Nephron progenitor cell (in vitro differentiated cells): ENCODE data around the gene NEXN.

Experiments
- DNase-seq: peaks from one replicate; pipeline ENCODE4 v3.0.0; 2021
- H3K27ac Mint-ChIP-seq: 2 replicates; pipeline ENCODE4 v1.8.0; 2021; ENCODE audit warnings: mild to moderate bottlenecking, moderate library complexity, mixed read lengths
- H3K27me3 Mint-ChIP-seq: 2 replicates; pipeline ENCODE4 v1.8.0; 2021; ENCODE audit warnings: mild to moderate bottlenecking, low read depth, mixed read lengths; ENCODE audit not compliant: poor library complexity
- H3K36me3 Mint-ChIP-seq: 2 replicates; pipeline ENCODE4 v1.8.0; 2021; ENCODE audit warnings: low read depth, mixed read lengths
- H3K4me1 Mint-ChIP-seq: 2 replicates; pipeline ENCODE4 v1.8.0; 2021; ENCODE audit warnings: mixed read lengths
- H3K4me3 Mint-ChIP-seq: 2 replicates; pipeline ENCODE4 v1.8.0; 2021; ENCODE audit warnings: mild to moderate bottlenecking, moderate library complexity, mixed read lengths
- H3K9me3 Mint-ChIP-seq: 2 replicates; pipeline ENCODE4 v1.8.0; 2021; ENCODE audit warnings: mild to moderate bottlenecking, moderate library complexity, mixed read lengths
- TF ChIP-seq, protein P1 (sequence below): fragments of 200-600 bp; sonication (generic); IDR thresholded peaks from 2 replicates; pipeline ENCODE4 v1.5.0; 2021; ENCODE audit warnings: antibody characterized with exemption

The NEXN gene

DNA sequence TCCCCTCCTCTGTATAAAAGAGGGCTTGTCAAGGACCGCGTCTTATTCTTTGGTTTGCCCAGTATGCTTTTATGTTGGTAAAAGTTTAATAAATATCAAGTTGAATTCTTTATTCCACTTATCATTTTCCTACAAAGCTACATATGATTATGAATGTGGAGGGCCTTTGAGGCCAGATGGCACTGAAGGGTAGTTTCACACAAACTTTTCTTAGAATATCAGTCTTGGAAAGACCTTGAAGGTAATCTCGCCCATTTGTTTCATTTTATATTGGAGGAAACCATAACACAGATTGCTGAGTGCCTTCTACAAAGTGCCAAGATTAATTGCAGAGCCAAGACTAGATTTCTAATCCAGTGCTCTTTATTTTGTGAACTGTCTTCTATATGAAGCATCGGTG lies 96.2 kb downstream of the NEXN start:
- Mint-ChIP-seq H3K4me1 (peaks cover 62% of the 10 kb centered on the region), H3K4me3 (no peak overlapping the region), H3K36me3 (peaks cover 44% of the 10 kb centered on the region), H3K9me3 (no peaks in the 10 kb centered on the region), H3K27me3 (no peaks in the 10 kb centered on the region), H3K27ac (no peak overlapping the region)
- TF ChIP-seq, protein P1, sequence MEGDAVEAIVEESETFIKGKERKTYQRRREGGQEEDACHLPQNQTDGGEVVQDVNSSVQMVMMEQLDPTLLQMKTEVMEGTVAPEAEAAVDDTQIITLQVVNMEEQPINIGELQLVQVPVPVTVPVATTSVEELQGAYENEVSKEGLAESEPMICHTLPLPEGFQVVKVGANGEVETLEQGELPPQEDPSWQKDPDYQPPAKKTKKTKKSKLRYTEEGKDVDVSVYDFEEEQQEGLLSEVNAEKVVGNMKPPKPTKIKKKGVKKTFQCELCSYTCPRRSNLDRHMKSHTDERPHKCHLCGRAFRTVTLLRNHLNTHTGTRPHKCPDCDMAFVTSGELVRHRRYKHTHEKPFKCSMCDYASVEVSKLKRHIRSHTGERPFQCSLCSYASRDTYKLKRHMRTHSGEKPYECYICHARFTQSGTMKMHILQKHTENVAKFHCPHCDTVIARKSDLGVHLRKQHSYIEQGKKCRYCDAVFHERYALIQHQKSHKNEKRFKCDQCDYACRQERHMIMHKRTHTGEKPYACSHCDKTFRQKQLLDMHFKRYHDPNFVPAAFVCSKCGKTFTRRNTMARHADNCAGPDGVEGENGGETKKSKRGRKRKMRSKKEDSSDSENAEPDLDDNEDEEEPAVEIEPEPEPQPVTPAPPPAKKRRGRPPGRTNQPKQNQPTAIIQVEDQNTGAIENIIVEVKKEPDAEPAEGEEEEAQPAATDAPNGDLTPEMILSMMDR = no peak
- DNase-seq = no peak

DNA sequence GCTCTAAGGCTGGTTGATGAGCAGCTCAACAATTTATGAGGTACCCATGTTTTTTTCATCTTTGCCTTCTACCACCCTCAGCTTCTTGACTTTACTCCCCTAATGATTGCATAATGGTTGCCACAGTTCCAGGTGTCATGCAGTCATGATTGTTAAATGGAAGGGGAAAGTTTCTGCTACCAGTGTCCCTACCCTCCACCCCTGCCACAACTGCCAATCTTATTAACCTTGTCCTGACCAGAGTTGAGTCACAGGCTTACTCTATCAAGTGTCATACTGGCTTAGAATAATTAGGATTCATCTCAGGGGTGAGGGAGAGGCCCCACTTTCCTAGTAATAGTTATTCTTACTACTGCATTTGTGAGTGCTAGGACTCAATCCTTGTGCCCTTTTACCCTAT lies 98.4 kb downstream of the NEXN start:
- TF ChIP-seq, protein P1 = no peak
- DNase-seq = no peak
- Mint-ChIP-seq H3K4me1 (peaks cover 49% of the 10 kb centered on the region), H3K9me3 (no peaks in the 10 kb centered on the region), H3K27ac (no peak overlapping the region), H3K4me3 (no peak overlapping the region), H3K36me3 (peaks cover 53% of the 10 kb centered on the region), H3K27me3 (no peaks in the 10 kb centered on the region)

DNA sequence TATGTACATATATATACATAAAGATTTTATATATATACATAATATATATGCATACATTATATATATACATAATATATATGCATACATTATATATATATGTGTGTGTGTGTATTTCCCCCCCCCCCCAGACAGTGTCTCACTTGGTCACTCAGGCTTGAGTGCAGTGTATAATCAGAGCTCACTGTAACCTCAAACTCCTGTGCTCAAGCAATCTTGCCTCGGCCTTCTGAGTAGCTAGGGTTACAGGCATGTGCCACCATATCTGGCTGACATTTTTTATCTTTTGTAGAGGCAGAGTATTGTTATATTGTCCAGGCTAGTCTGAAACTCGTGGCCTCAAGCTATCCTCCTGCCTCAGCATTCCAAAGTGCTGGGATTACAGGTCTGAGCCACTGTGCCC lies 99.5 kb downstream of the NEXN start:
- no peaks in the 10 kb centered on the region for H3K9me3 Mint-ChIP-seq
- no peak overlapping the region for H3K27ac Mint-ChIP-seq
- no peaks in the 10 kb centered on the region for H3K27me3 Mint-ChIP-seq
- H3K4me3 Mint-ChIP-seq = no peak overlapping the region
- TF ChIP-seq, protein P1 = no peak
- H3K36me3 Mint-ChIP-seq = peaks cover 60% of the 10 kb centered on the region
- peaks cover 45% of the 10 kb centered on the region for H3K4me1 Mint-ChIP-seq
- DNase-seq = no peak

DNA sequence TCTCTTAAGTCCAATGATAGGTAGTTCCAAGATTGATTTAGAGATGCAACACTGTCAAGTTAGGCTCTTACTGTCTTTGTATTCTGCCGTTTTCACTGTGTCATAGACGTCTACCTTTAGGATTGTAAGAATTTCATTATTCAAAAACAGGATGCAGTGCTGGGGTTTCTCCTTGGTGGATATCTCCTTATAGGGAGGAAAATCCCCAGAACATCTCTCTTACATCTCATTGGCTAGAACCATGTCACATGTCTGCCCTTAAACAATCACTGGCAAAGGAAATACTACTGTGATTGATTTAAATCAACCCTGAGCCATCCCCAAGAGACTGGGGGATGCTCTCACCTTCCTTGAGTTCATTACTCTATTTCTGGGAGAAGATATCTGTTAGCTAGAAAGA lies 101.3 kb downstream of the NEXN start:
- no peak overlapping the region for H3K27ac Mint-ChIP-seq
- no peak for DNase-seq
- TF ChIP-seq, protein P1 = no peak
- peaks cover 62% of the 10 kb centered on the region for H3K36me3 Mint-ChIP-seq
- no peaks in the 10 kb centered on the region for H3K9me3 Mint-ChIP-seq
- no peaks in the 10 kb centered on the region for H3K27me3 Mint-ChIP-seq
- no peak overlapping the region for H3K4me3 Mint-ChIP-seq
- H3K4me1 Mint-ChIP-seq = peaks cover 27% of the 10 kb centered on the region

DNA sequence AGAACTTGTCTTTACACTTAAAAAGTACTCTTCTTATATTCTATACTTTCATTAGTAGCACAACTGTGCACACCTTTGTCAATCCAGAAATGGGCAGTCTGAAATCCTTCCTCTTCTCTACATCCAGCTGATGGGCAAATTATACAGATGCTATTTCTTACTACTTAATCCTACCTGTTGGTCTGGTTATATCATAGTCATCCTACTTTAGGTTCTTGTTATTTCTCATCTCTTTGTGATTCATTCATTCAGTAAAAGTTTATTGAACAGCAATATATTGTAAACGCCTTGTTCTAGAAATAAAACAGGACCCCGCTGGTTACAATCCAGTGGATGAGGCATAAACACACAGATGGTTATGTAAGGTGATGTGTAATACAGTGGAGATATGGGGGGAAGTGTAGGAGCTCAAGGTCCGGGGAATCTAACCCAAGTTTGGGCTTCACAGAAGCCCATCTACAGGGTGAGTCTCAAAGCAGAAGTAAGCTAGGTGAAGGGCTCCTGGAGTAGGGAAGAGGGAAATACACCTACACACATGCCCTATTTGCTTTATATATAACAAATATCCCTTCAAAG lies 102.3 kb downstream of the NEXN start:
- Mint-ChIP-seq H3K27me3 (no peaks in the 10 kb centered on the region), H3K36me3 (peaks cover 67% of the 10 kb centered on the region), H3K27ac (no peak overlapping the region), H3K4me3 (no peak overlapping the region), H3K9me3 (no peaks in the 10 kb centered on the region), H3K4me1 (peaks cover 23% of the 10 kb centered on the region)
- no peak for DNase-seq
- TF ChIP-seq, protein P1 = no peak

DNA sequence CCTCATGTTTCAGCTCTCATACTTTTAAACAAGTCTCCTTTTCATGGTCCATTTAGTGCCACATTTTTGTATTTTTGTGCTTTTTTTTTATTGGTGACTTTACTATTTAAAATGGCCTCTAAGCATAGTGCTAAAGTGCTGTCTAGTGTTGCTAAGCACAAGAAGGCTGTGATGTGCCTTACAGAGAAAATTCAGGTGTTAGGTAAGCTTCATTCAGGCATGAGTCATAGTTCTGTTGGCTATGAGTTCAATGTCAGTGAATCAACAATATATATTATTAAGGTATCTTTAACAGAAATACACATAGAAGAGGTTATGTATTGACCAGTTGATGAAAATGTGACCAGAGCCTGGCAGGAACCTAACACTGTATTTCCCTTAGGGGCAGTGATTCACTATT lies 103.2 kb downstream of the NEXN start:
- no peak for DNase-seq
- peaks cover 68% of the 10 kb centered on the region for H3K36me3 Mint-ChIP-seq
- no peaks in the 10 kb centered on the region for H3K27me3 Mint-ChIP-seq
- no peak overlapping the region for H3K27ac Mint-ChIP-seq
- no peaks in the 10 kb centered on the region for H3K9me3 Mint-ChIP-seq
- no peak overlapping the region for H3K4me3 Mint-ChIP-seq
- TF ChIP-seq, protein P1 = no peak
- H3K4me1 Mint-ChIP-seq = peaks cover 14% of the 10 kb centered on the region
